ENCODE results near the gene ACE2. TPM values are rescaled to one million over a fixed set of nuclear protein-coding genes. Genes with fewer than 3 reads are reported as not detected.

ACE2 gene
- total and polyA plus RNA-seq, 9 of the 15 experiments (the other 6 are each of a cell fraction or from before 2014, with no cell fraction given), result 0.03 to 0.09 (median 0.07) TPM; not detected in 6

GRCh38 chrX:15514279-15514678 lies 86.5 kb downstream of the ACE2 start (continued):
- TF ChIP-seq CHD1 (IDR thresholded peaks at IDR 0.05; ENCODE audit: low read length) (no peak), ZNF175 (CRISPR knock-in tag; IDR thresholded peaks at IDR 0.05; ENCODE audit: low read depth) (no peak), NR4A1 (CRISPR knock-in tag; IDR thresholded peaks at IDR 0.05) (no peak), NR4A1 (tag; IDR thresholded peaks at IDR 0.05) (no peak), EP300 (IDR thresholded peaks at IDR 0.05; ENCODE audit: low read length) (peak; percentile 61; the same call in 1 of the 2 replicates), RBM25 (IDR thresholded peaks at IDR 0.05; ENCODE audit: low read depth, low read length, severe bottlenecking) (peak; percentile 45), TCF3 (CRISPR knock-in tag; IDR thresholded peaks at IDR 0.05) (0 out of 2 replicates have a peak, but pooled peaks have one; percentile 24), MXI1 (IDR thresholded peaks at IDR 0.05; ENCODE audit: low read depth, low read length) (no peak), KDM1A (IDR thresholded peaks at IDR 0.05) (0 out of 4 replicates have a peak, but pooled peaks of 1 of the 2 experiments have one; percentile 25), TEAD4 (IDR thresholded peaks at IDR 0.05; ENCODE audit: low read length) (peak; percentile 51; the same call in 1 of the 2 replicates), TEAD4 (CRISPR knock-in tag; IDR thresholded peaks at IDR 0.05; ENCODE audit: borderline replicate concordance) (no peak)
- TF ChIP-seq, protein P1, sequence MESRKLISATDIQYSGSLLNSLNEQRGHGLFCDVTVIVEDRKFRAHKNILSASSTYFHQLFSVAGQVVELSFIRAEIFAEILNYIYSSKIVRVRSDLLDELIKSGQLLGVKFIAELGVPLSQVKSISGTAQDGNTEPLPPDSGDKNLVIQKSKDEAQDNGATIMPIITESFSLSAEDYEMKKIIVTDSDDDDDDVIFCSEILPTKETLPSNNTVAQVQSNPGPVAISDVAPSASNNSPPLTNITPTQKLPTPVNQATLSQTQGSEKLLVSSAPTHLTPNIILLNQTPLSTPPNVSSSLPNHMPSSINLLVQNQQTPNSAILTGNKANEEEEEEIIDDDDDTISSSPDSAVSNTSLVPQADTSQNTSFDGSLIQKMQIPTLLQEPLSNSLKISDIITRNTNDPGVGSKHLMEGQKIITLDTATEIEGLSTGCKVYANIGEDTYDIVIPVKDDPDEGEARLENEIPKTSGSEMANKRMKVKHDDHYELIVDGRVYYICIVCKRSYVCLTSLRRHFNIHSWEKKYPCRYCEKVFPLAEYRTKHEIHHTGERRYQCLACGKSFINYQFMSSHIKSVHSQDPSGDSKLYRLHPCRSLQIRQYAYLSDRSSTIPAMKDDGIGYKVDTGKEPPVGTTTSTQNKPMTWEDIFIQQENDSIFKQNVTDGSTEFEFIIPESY (CRISPR knock-in tag; IDR thresholded peaks at IDR 0.05), result no peak
